Measurements from ENCODE around the gene CEP68.
"Not testable (repeated sequence)": the region's sequence is repeated elsewhere in the genome, so short reads cannot be mapped to it uniquely, and the experiment has no call there.

CEP68 gene

GRCh38 chr2:65031341-65032018, 24.7 kb upstream of the CEP68 start:
- peak; percentile 69 for DNase-seq (ENCODE audit: low spot score)

GRCh38 chr2:65032019-65032975, 23.9 kb upstream of the CEP68 start:
- no peak for DNase-seq (ENCODE audit: low spot score)

GRCh38 chr2:65033178-65033577, 23.0 kb upstream of the CEP68 start:
- DNase-seq (ENCODE audit: low spot score) = no peak

GRCh38 chr2:65033667-65034066, 22.5 kb upstream of the CEP68 start:
- DNase-seq (ENCODE audit: low spot score) = not testable (repeated sequence)

GRCh38 chr2:65035351-65035943, 20.8 kb upstream of the CEP68 start:
- DNase-seq (ENCODE audit: low spot score) = no peak

GRCh38 chr2:65037178-65037577, 19.0 kb upstream of the CEP68 start:
- DNase-seq (ENCODE audit: low spot score) = no peak

GRCh38 chr2:65039640-65040039, 16.6 kb upstream of the CEP68 start:
- no peak for DNase-seq (ENCODE audit: low spot score)

- DNase-seq (ENCODE audit: low spot score) = peak; percentile 85
Measured at GRCh38 chr2:65040400-65041261, 15.6 kb upstream of the CEP68 start.

- DNase-seq (ENCODE audit: low spot score) = no peak
Measured at GRCh38 chr2:65043001-65043400, 13.2 kb upstream of the CEP68 start.

- DNase-seq (ENCODE audit: low spot score) = no peak
Measured at GRCh38 chr2:65044097-65044735, 12.0 kb upstream of the CEP68 start.

- DNase-seq (ENCODE audit: low spot score) = no peak
Measured at GRCh38 chr2:65045651-65046050, 10.6 kb upstream of the CEP68 start.

- no peak for DNase-seq (ENCODE audit: low spot score)
Measured at GRCh38 chr2:65046633-65047407, 9.4 kb upstream of the CEP68 start.

GRCh38 chr2:65049010-65049639, 7.1 kb upstream of the CEP68 start:
- peak; percentile 84 for DNase-seq (ENCODE audit: low spot score)

- DNase-seq (ENCODE audit: low spot score) = no peak
Measured at GRCh38 chr2:65050931-65051330, 5.3 kb upstream of the CEP68 start.

- no peak for DNase-seq (ENCODE audit: low spot score)
Measured at GRCh38 chr2:65053199-65053598, 3.0 kb upstream of the CEP68 start.

- no peak for DNase-seq (ENCODE audit: low spot score)
Measured at GRCh38 chr2:65054749-65055421, 1.3 kb upstream of the CEP68 start.

- DNase-seq (ENCODE audit: low spot score) = no peak
Measured at GRCh38 chr2:65055422-65056214, 598 bp upstream of the CEP68 start.

GRCh38 chr2:65057054-65057375, 799 bp downstream of the CEP68 start:
- no peak for DNase-seq (ENCODE audit: low spot score)

Measured in SW480 (cell line).